ENCODE data around the gene CTNNA1.

The CTNNA1 gene

DNA sequence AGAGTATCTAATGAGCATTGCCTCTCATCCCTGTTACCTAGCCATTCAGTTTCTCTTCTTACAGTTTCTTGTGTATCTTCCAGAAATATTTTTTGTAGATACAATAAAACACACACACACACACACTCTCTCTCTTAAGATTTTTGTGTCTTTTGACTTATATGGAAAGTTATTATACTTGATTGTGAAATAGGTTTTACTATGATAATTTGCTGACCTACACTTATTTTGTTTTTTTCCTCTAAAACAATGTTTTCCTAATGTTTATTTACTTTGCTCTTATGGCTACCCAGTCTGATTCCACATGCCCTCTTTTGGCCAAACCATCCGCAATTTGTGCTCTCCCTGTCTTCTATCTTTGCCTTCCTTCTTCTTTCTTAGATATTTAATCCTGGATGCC lies 96.7 kb downstream of the CTNNA1 start:
- no peak for DNase-seq (ENCODE audit: low read depth, low spot score)

DNA sequence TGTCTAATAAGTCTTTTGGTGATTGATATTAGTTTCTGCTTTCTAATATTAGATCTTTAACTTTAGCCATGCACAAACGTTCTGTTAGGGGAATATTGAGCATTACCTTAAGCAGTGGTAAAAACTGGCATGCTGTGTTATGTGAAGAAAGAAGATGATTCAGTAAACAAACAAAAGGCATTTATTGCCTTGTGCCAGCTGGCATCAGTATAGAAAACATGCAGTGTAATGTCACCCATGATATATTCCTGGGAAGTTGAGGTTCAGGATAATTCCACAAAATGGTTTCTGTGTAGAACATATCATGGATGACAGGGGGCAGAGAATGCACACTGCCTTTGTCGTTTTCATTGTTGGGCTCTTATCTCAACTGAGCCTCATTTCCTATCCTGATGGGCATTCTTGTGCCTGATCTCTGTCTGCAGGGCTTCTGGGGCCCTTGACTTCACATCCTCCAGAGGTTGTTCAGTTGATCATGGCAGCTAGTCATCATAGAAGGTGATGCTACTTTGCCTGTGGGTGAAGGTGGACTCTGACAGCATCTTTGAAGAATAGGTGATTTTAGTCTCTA lies 97.7 kb downstream of the CTNNA1 start:
- no peak for DNase-seq (ENCODE audit: low read depth, low spot score)

DNA sequence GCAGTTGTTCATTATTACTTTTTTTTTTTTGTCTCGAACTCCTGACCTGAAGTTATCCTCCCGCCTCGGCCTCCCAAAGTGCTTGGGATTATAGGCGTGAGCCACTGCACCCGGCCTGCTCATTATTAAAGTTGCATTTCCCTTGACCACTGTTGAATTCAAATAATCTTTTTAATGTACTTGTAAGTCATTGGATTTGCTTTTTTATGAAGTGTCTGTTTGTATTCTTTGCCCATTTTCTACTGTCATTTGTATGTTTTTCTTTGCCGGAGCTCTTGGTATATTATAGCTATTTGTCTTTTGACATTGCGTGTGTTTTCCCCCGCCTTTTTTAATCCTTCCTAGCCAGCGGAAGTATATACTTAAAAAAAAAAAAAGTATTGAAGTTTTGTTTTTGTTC lies 99.9 kb downstream of the CTNNA1 start:
- no peak for DNase-seq (ENCODE audit: low read depth, low spot score)

DNA sequence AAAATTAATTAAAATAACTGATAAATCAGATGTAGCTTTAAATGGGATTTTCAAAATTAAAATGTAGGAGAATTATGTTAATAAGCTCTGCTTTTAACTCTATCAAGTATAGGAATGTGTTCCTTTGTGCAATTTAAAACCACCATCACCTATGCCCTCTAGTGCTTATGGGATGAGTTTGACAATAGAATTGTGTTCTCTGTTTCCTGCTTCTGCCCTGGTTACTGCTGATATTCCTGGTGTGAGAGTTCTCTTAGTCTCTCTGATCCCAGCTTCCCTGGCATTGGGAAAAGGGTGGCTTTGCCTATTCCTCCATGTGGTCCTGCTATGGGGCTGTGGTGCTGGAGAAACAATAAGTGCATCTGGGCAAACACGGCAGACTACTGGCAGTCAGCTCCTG lies 113.8 kb downstream of the CTNNA1 start:
- DNase-seq (ENCODE audit: low read depth, low spot score), result no peak

DNA sequence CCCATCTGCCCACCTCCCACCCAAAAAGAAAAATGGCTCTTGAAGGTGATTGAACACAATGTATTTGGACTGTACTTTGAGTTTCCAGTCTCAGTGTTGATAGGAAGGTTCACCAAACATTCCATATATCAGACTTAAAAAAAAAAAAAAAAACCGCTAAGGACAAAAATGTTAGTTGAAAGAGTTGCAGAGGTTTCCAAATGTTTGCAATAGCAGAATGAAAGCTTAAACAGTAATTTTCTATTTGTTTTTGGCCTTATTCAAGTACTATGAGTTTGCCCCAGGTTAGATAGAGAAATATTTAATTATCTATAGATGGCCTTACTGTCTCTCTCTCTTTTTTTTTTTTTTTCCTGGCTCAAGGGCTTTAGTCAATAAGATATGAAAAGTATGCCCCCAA lies 115.8 kb downstream of the CTNNA1 start:
- DNase-seq (ENCODE audit: low read depth, low spot score), result no peak

DNA sequence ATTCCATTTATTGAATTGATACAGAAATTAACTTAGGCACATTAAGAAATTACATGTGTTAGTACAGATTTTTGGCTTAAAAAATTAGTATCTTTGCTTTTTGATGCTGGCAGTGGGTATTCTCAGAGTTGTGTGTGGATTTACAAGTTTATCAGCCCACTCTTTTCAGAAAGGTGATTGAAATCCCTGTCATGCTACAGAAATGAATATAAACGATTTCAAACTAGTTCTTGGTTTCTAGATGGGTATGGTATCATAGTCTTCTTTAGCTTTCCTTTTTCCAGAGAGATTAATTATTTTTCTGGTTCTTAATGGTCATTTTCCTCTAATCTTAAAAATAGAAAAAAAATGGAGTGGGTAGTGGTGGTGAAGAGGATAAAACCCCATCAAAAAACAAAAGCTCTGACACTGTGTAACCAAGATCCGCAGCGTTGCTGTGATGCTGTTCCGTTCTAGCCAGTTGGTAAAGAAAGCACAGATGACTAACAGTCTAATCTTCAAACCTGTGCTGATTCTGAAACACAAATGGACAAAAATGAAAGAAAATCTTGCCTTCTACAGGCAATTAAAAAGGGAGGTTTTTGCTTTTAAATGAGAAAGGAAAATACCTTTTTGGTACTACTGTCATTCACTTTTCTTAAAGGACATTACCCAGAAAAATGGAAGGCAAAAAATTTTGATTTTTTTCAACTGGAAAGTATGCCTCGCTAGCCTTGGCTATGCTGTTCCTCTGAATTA lies 116.7 kb downstream of the CTNNA1 start:
- DNase-seq (ENCODE audit: low read depth, low spot score), result no peak

DNA sequence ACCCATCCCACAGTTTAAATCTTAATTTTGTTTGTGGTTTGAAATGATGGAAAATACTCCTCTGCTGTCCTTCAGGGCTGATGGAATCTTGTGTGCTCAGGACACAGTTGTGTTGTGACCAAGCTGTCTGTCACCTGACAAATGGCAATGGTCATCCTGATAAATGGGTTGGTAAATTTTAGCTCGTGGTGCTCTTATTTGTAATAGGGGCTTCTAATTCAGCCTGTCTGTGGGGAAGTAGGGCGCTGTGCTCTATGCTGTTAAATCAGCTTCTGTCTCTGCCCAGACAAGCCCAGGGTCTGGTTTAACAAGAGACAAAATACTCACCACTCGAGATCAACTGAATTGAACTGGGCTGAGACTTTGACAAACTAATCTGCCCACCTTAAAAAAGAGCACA lies 117.4 kb downstream of the CTNNA1 start:
- no peak for DNase-seq (ENCODE audit: low read depth, low spot score)

DNA sequence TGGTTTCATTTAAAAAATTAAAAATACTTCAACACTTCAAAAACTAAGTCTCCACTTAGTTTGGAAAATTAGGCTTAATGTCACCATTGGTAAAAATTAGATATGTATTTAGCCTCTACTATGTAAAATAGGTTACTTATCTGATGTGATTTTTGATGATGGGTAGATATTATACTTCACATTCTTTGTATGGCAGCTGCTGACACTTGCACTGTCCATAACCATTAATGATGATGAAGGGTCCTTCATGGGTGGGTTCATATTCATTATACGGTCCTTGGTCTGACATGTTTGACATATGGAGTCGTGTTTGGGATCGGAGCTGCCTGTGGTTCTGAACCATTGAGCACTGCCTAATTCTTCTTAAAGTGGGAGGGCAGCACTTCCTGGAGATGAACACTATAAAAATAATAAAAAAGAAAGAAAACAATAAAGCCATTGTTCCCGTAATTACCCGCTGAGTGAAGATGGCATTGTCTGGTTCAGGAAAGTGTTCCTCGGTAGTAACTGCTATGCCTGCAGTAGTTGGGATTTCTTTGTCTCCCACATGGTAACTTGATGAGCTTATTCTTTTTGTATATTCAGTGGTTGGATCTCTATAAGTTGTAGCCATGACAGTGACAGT lies 119.7 kb downstream of the CTNNA1 start:
- DNase-seq (ENCODE audit: low read depth, low spot score), result no peak

DNA sequence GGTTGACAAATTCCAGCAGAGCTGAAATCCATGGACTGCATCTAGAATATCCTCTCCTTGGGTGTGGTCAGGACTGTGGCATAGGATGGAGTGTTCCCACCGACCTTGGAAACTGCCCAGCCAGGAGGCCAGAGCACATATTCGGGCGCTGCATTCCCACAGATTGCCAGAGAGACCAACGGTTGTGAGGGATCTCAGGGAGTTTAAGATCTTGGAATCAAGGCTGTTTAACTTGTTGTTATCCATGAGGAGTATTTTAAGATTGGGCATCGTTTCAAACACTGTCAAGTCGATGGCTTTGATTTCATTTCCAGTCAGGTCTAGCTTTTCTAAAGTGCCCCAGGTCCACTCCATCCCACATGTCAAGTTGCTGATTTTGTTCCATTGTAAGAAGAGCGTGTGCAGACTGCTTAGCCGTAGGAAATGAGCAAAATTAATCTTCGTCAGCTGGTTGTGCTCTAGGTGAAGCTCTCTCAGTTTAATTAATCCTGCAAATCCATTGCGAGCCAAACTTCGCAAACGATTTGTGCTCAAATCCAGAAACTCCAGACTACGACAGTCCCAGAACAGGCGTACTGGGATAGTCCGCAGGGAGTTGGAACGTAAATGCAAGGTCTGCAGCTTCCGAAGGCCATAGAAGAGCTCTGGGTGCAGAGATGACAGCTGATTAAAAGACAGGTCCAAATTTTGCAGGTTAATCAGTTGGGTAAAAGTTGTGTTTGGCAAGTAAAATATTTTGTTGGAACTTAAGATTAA lies 120.4 kb downstream of the CTNNA1 start:
- no peak for DNase-seq (ENCODE audit: low read depth, low spot score)

DNA sequence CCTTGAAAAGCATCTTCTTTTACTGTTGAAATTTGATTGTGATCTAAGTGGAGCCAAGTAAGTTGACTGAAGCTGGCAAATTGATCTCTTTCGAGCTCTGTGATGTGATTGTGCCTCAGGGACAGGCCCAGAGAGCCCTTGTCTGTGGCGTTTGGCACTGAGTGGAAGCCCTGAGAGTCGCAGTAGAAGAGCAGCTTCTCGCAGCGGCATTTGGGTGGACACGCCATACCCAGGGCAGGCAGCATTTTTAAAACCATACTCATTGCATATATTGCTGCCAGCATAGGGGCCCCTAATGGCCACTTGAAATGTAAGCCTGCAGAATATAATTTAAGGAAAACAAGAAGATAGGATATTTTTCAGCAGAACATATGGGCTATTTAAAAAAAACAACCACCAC lies 121.0 kb downstream of the CTNNA1 start:
- no peak for DNase-seq (ENCODE audit: low read depth, low spot score)

DNA sequence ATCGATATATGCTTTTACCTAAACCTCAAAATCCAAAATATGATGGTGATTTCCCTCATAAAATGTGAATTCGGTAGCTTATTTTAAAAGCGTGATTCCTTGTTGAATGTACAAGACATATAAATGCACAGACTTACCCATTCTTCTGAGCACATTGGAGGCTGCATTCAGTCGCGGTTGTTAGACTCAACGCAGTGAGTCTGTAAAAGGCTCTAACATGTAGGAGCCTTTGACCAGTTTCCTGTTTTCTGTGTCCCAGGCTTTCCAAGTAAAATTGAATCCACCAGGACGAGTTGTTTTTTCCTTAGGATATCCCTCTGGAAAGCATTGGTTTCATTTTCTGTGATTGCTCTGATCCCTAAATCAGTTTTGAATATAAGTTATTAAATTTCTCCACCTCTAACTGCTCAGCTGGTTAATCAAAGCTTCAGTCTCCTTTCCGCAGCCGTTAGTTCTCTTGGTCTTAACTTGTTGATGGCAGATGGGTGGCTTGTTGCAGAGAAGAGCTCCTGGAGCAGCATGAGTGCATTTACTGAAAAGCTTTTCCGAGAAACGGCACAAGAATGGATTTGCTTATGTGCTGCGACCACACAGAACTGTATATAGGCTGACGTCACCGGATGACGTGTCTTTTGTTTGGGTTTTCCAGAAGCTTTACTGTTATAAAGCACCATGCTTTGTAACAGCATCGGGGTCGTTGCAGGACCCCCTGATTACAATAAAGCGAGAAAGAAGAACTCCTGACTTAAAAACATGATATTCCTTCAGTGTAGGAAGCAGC lies 121.7 kb downstream of the CTNNA1 start, which contains the start of gene LRRTM2:
Gene LRRTM2, minus strand, starts transcription at position 565 of the 781 bp plus-strand sequence. Its CDS starts 424 bp downstream, at position 141.
- no peak for DNase-seq (ENCODE audit: low read depth, low spot score)

DNA sequence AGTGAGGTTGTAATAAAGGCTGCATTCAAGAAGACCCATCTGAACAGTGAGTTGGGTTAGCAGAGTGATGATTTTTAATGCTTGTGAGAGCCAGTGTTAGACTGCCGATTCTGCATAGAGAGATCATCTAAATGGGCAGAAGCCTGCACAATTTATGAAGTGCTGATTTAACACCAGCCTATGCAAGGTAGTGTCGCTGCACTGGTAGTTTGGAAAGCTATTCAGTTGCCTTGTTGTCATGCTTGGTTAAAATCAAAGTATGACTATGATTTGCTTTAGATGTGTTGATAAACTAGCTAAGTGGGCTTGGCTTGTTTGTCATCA lies 122.3 kb downstream of the CTNNA1 start:
- DNase-seq (ENCODE audit: low read depth, low spot score), result no peak

DNA sequence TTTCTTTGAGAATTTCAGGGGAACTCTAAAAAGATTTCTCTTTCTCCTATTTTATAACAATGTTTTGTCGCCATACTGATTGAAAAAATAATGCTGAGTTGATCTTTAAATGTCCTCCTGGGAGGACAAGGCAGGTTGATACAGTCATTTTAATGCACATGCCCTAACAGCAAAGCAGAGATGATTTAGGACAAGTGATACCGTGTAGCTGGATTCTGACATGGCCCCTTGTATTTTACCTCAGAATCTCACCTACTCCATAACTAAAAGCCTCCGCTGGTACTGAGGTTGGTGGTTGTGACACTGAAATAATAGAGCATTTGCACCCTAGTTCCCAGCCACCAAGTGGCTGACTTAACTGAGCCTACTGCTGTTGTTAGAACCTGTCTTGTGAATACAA lies 122.7 kb downstream of the CTNNA1 start:
- no peak for DNase-seq (ENCODE audit: low read depth, low spot score)

DNA sequence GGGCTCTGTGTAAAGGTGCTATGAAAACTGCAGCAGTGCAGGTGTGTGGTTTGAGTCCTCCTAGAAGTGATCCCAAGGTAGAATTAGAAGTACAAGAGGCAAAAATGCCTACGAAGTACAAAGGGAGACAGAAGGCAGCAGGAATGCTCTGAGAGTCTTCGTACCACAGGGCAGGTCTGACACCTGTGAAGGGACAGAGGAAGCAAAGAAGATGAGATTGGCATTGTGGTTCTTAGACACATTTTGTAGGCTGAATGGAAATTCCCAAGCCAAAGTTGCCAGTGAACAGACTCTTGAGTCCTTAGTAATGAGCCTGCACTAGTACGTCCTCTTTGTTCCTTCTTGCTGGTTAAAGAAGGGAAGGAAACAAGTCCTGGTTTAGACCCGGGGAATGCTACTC lies 123.6 kb downstream of the CTNNA1 start:
- DNase-seq (ENCODE audit: low read depth, low spot score), result no peak

DNA sequence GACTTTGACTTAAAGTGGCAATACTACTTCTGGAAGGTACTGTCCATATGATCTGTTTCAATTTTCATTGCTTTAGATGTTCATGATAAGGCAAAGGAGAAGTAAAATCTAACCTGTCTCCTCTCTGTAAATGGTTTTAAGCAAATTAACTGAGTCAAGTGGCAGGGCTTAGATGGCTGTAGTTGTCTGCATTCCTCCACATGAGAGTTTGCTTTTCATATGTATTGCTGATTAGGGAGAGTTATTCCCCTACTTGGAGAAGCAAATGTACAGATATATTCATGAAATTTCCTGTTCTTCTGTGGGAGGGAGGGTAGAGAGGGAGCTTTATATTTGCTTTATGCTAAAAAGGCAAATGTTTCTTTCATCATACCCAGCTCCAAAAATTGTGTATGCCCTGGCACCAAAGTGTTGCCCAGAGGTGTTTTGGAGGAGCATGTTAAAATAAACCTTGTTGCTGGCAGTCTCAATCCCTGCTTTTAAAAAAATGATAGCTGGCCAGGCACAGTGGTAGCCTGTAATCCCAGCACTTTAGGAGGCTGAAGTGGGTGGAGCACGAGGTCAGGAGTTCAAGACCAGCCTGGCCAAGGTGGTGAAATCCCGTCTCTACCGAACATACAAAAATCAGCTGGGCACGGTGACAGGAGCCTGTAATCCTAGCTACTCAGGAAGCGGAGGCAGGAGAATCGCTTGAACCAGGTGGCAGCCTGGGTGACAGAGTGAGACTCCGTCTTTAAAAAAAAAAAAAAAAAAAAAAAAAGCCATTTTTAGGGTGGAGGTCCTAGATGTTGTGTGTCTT lies 125.4 kb downstream of the CTNNA1 start:
- no peak for DNase-seq (ENCODE audit: low read depth, low spot score)

DNA sequence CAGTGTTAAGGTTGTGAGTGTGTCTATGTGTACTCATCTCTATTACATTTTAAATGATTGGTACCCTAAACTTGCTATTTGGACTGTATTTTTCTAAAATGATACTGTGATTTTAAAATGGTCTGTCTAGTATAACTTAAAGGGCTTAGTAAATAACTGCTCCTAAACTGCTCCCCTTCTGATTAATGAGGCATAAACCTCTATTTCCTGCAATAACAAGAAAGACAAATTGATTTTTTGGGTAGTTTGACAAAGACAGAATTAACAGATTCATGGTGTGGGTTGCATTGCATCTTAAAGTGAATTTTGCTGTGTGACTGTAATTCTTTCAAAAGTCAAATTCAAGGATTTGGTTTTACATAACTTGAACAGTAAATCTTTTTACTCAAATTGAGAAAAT lies 130.0 kb downstream of the CTNNA1 start:
- no peak for DNase-seq (ENCODE audit: low read depth, low spot score)

DNA sequence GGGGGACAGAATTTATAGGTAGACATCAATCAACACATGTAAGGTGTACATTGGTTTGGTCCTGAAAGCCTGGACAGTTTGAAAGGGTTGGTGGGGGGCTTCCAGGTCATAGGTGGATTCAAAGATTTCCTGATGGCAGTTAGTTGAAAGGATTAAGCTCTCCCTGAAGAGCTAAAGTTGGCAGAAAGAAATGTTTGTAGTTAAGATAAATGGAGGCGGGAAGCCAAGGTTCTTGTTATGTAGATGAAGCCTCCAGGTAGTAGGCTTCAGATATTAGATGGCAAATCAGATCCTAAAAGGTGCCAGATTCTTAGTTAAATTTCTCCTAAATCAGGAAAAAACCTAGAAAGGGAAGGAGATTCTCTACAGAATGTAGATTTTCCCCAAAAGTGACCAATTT lies 130.9 kb downstream of the CTNNA1 start:
- DNase-seq (ENCODE audit: low read depth, low spot score), result peak; percentile 25

DNA sequence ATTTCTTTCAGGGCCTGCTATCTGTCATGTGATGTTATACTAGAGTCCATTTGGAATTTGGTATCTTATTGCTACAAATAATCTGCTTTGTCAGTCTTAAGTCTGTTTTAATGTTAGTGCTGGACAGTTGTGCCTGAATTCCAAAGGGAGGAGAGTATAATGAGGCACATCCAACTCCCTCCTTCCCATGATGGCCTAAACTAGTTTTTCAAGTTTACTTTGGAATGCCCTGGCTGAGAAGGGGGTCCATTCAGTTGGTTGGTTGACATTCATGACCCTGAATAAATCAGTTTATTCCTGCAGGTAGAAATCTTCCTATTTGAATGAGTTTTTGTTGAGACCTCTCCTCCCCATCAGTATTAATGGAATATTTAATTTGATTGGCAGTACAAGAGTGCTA lies 131.3 kb downstream of the CTNNA1 start:
- DNase-seq (ENCODE audit: low read depth, low spot score), result peak; percentile 52

DNA sequence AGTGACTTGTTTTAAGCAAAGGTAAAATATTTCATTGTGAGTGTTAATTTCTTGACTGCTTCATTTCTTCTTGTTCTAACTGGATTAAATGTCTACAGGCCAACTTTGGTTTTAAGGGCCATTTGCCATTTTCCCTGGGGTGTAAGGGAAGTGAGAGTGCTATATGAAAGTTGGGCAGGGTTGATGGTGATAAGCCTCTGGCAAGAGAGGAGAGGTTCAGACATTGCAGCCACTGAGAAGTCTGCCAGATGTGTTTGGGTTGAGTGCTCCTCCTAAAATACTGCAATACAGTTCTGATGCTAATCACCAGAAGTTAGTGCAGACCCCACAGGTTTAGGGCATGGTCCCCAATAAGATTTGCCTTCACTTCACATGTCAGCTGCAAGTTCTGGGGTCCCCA lies 136.8 kb downstream of the CTNNA1 start:
- DNase-seq (ENCODE audit: low read depth, low spot score), result no peak

DNA sequence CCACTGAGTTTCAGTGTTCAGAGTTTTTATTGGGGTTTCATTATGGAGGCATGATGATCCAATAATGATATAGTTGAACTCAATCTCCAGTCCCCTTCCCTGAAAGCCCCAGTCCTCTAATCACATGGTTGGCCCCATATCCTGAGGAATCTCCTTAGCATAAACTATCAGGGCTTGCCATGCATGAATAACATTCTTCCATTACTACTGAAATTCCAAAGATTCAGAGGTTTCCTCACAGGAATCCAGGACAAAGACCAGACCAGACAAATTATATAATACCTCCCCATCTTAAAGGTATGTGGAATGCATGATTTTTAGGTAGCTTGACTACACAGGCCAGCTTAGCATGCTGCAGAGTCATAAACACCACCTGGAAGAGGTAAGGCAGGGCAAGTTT lies 137.4 kb downstream of the CTNNA1 start:
- no peak for DNase-seq (ENCODE audit: low read depth, low spot score)

DNA sequence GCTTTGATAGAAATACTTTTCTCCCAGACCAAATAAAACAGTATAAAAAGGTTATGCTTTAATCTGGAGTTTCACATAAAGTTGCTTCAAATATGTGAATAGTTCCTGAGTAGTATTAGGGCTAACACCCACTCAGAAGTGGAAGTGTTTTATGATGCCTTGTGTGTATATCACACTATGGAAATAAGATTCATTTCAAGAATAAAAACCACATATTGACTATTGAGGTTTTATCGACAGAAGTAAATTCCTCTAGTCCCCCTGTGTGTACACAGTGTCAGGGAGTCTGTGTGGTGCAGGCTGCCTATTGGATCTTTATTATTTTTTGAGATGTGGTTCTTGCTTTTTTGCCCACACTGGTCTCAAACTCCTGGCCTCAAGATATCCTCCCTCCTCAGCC lies 142.7 kb downstream of the CTNNA1 start:
- DNase-seq (ENCODE audit: low read depth, low spot score), result no peak
